Keratinocyte (primary cell): Measurements from ENCODE around the gene XPOT. TPM values are rescaled to one million over a fixed set of nuclear protein-coding genes. Genes with fewer than 3 reads are reported as not detected.

Experiments used
- DNase-seq: peaks from one replicate; pipeline ENCODE4 v3.0.0-alpha.2; 2011; ENCODE audit warnings: low read depth, missing footprints, low spot score
- FAIRE-seq: peaks from 2 replicates; lab custom pipeline; 2011; peaks lifted over from hg19 to GRCh38; lab: Jason Lieb, UNC
- H2AFZ ChIP-seq: 2 replicates; pipeline ENCODE4 v1.6.0; 2012; ENCODE audit warnings: low read length, control low read depth, inconsistent platforms; ENCODE audit not compliant: control insufficient read depth
- H3K27ac ChIP-seq: 2 replicates; pipeline ENCODE4 v1.5.1; 2011; ENCODE audit warnings: low read length; ENCODE audit not compliant: control insufficient read depth, insufficient read depth
- H3K27me3 ChIP-seq: 3 replicates; pipeline ENCODE4 v1.6.0; 2011; ENCODE audit warnings: low read length; ENCODE audit not compliant: control insufficient read depth, insufficient read depth; ENCODE audit errors: extremely low read depth
- H3K36me3 ChIP-seq, 2 experiments: 2 replicates in 1 of 2; 3 replicates in 1 of 2; pipeline ENCODE4 v1.5.1; 2011; ENCODE audit warnings: low read length in 2 of 2, mild to moderate bottlenecking in 1 of 2; ENCODE audit not compliant: control insufficient read depth in 2 of 2, insufficient read depth in 2 of 2; ENCODE audit errors: extremely low read depth in 1 of 2
- H3K4me1 ChIP-seq: 3 replicates; pipeline ENCODE4 v1.5.1; 2011; ENCODE audit warnings: low read length; ENCODE audit not compliant: control insufficient read depth, insufficient read depth; ENCODE audit errors: extremely low read depth
- H3K4me2 ChIP-seq: 3 replicates; pipeline ENCODE4 v1.6.0; 2011; ENCODE audit warnings: low read depth, low read length; ENCODE audit not compliant: control insufficient read depth, insufficient read depth; ENCODE audit errors: extremely low read depth
- H3K4me3 ChIP-seq, 3 experiments: fragments of 200-600 bp in 1 of 3; sonication (generic) in 1 of 3; 2 replicates in 2 of 3; 3 replicates in 1 of 3; pipeline ENCODE4 v1.5.1; 2011 to 2016; ENCODE audit warnings: low read length in 3 of 3, mild to moderate bottlenecking in 3 of 3, control low read depth in 2 of 3, inconsistent platforms in 1 of 3, low read depth in 1 of 3, mixed read lengths in 1 of 3, mixed run types in 1 of 3, moderate library complexity in 1 of 3; ENCODE audit not compliant: control insufficient read depth in 2 of 3, insufficient read depth in 2 of 3; ENCODE audit errors: extremely low read depth in 1 of 3
- H3K79me2 ChIP-seq: 2 replicates; pipeline ENCODE4 v1.6.0; 2012; ENCODE audit warnings: low read length; ENCODE audit not compliant: control insufficient read depth, insufficient read depth
- H3K9ac ChIP-seq: 3 replicates; pipeline ENCODE4 v1.6.0; 2011; ENCODE audit warnings: low read length; ENCODE audit not compliant: control insufficient read depth, insufficient read depth; ENCODE audit errors: extremely low read depth
- H3K9me1 ChIP-seq: 3 replicates; pipeline ENCODE4 v1.6.0; 2011; ENCODE audit warnings: low read length; ENCODE audit not compliant: control insufficient read depth, insufficient read depth; ENCODE audit errors: extremely low read depth
- H3K9me3 ChIP-seq: 2 replicates; pipeline ENCODE4 v1.5.1; 2012; ENCODE audit warnings: low read depth, low read length; ENCODE audit not compliant: control insufficient read depth
- H4K20me1 ChIP-seq: 3 replicates; pipeline ENCODE4 v1.6.0; 2011; ENCODE audit warnings: low read length; ENCODE audit not compliant: control insufficient read depth, insufficient read depth; ENCODE audit errors: extremely low read depth
- EZH2 ChIP-seq: IDR thresholded peaks from one replicate; pipeline ENCODE4 v1.6.1; 2012; ENCODE audit warnings: inconsistent platforms, mild to moderate bottlenecking, low read length, moderate library complexity
- dilution Hi-C: fragments of 300-500 bp; cut with MboI; formaldehyde crosslinking; loops from one replicate; pipeline ENCODE4 v1.7.0; 2020; ENCODE audit warnings: low sequenced_read_pairs; ENCODE audit not compliant: extremely low pct_ligation_motif_present
- polyA plus RNA-seq, 5 experiments: library from polyadenylated mRNA; depleted of rRNA in 3 of 5; stranded (reverse) in 3 of 5; stranded (forward) in 1 of 5; unstranded in 1 of 5; fragments of >200 nt; gene quantifications; 1 replicate in 1 of 5; 2 replicates in 3 of 5; 3 replicates in 1 of 5; pipeline versions ENCODE4 v1.2.1 to v1.2.3, GENCODE V29; 2011 to 2012; ENCODE audit warnings: missing spikeins in 2 of 5, low read depth in 1 of 5, low replicate concordance in 1 of 5
- TF ChIP-seq, protein P1 (sequence below), 3 experiments: IDR thresholded peaks in 1 of 3; conservative IDR thresholded peaks in 1 of 3; optimal IDR thresholded peaks in 1 of 3; 2 replicates in 2 of 3; 3 replicates in 1 of 3; pipeline versions ENCODE3 to v1.5.1; 2011; ENCODE audit warnings: low read length in 3 of 3, mild to moderate bottlenecking in 3 of 3, moderate library complexity in 2 of 3, control low read depth in 1 of 3, inconsistent platforms in 1 of 3; ENCODE audit not compliant: insufficient read depth in 2 of 3; ENCODE audit errors: extremely low read depth in 1 of 3

Gene XPOT
- polyA plus RNA-seq, 1 donor (not counting 4 experiments of a cell fraction or from before 2014, with no cell fraction given), result 93.8 TPM

DNA sequence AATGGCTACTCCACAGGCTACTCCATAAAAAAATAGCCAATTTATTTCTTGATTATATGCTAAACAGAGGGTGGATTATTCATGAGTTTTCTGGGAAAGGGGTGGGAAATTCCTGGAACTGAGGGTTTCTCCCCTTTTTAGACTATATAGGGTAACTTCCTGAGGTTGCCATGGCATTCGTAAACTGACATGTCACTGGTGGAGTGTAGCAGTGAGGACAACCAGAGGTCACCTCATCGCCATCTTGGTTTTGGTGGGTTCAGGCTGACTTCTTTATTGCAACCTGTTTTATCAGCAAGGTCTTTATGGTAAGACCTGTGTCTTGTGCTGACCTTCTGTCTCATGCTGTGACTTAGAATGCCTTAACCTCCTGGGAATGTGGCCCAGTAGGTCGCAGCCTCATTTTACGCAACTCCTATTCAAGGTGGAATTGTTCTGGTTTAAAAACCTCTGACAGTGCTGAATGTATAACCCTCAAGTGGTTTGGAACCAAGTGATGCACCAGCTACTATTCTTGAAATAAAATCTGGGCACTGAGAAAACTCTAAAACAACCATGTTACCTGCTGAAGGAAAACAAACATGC is 41.4 kb upstream of the XPOT start:
- dilution Hi-C loops, result no loop called here
- Histone ChIP-seq H4K20me1 (no peaks in the 10 kb centered on the region), H3K4me1 (no peaks in the 10 kb centered on the region), H3K27me3 (no peaks in the 10 kb centered on the region), H3K36me3 (no peaks in the 10 kb centered on the region), H2AFZ (no peak overlapping the region), H3K4me3 (no peak overlapping the region), H3K79me2 (no peaks in the 10 kb centered on the region), H3K27ac (no peak overlapping the region), H3K9ac (no peak overlapping the region), H3K4me2 (no peak overlapping the region), H3K9me3 (no peaks in the 10 kb centered on the region), H3K9me1 (no peaks in the 10 kb centered on the region)
- no peak for DNase-seq
- no peak for FAIRE-seq
- TF ChIP-seq, protein P1, sequence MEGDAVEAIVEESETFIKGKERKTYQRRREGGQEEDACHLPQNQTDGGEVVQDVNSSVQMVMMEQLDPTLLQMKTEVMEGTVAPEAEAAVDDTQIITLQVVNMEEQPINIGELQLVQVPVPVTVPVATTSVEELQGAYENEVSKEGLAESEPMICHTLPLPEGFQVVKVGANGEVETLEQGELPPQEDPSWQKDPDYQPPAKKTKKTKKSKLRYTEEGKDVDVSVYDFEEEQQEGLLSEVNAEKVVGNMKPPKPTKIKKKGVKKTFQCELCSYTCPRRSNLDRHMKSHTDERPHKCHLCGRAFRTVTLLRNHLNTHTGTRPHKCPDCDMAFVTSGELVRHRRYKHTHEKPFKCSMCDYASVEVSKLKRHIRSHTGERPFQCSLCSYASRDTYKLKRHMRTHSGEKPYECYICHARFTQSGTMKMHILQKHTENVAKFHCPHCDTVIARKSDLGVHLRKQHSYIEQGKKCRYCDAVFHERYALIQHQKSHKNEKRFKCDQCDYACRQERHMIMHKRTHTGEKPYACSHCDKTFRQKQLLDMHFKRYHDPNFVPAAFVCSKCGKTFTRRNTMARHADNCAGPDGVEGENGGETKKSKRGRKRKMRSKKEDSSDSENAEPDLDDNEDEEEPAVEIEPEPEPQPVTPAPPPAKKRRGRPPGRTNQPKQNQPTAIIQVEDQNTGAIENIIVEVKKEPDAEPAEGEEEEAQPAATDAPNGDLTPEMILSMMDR (optimal IDR thresholded peaks at IDR 0.05 in 1 of 3, IDR thresholded peaks at IDR 0.05 in 1 of 3, conservative IDR thresholded peaks at IDR 0.05 in 1 of 3; ENCODE audit: extremely low read depth in 1 of 3, insufficient read depth in 2 of 3, low read length in 3 of 3), result no peak
- no peak for TF ChIP-seq EZH2

- H3K36me3 ChIP-seq, result no peaks in the 10 kb centered on the region
- H3K27me3 ChIP-seq, result no peaks in the 10 kb centered on the region
- H2AFZ ChIP-seq, result no peak overlapping the region
- no peaks in the 10 kb centered on the region for H3K79me2 ChIP-seq
- no peak overlapping the region for H3K27ac ChIP-seq
- no peak overlapping the region for H3K9ac ChIP-seq
- TF ChIP-seq, protein P1 (optimal IDR thresholded peaks at IDR 0.05 in 1 of 3, IDR thresholded peaks at IDR 0.05 in 1 of 3, conservative IDR thresholded peaks at IDR 0.05 in 1 of 3; ENCODE audit: extremely low read depth in 1 of 3, insufficient read depth in 2 of 3, low read length in 3 of 3), result no peak
- no peak for TF ChIP-seq EZH2
- H3K4me3 ChIP-seq, result no peak overlapping the region
- H3K9me1 ChIP-seq, result no peaks in the 10 kb centered on the region
- DNase-seq, result no peak
- no peaks in the 10 kb centered on the region for H4K20me1 ChIP-seq
- peaks cover 19% of the 10 kb centered on the region for H3K4me1 ChIP-seq
- FAIRE-seq, result no peak
- H3K4me2 ChIP-seq, result no peak overlapping the region
- dilution Hi-C loops, result no loop called here
- H3K9me3 ChIP-seq, result peaks cover 4% of the 10 kb centered on the region
These were observed 20.5 kb upstream of the XPOT start for GRCh38 chr12:64383675-64384074.
